Effector CD4-positive, alpha-beta T cell (primary cell): ENCODE results near the gene FAM219A.
"Not testable (repeated sequence)": the region's sequence is repeated elsewhere in the genome, so short reads cannot be mapped to it uniquely, and the experiment has no call there.

Source experiments
- DNase-seq: peaks from one replicate; pipeline ENCODE4 v3.0.0-alpha.2; 2020

Gene FAM219A

DNA sequence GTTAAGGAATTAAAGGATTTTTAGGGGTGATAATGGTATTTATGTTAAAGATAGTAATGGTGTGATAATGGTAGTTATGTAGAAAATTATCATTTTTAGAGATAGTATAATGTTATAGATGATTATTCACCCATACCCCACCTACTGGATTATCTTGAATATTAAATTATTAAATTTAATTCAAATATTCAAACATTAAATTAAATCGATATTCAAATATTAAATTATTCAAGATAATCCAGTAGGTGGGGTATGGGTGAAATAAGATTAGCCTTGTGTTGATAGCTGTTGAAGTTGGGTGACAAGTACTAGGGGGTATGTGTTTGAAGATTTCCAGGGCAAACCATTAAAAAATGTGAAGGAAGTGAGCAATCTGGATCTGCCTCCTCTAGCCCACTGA, 15.6 kb downstream of the FAM219A start:
- no peak for DNase-seq

DNA sequence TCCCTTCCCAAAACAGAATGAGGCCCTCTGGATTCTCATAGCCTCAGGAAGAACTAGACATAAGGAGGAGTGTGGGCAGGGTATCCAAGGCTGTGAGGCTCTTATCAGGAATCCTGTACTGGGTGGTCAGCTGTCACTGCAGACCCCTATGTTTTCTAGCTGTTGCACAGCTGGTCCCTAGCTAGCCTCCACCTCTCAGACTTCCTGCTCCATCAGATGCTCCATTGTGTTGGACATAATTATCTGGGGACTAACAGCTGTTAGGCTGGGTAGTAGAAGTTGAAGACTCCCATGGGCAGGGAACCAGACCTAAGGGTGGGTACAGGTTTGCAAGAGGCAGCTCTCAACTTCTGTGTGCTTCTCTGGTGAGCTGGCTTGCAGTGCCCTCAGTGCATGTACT, 18.4 kb downstream of the FAM219A start:
- no peak for DNase-seq

- DNase-seq: not testable (repeated sequence)
Measured at GRCh38 chr9:34438465-34438864, 19.9 kb downstream of the FAM219A start.

DNA sequence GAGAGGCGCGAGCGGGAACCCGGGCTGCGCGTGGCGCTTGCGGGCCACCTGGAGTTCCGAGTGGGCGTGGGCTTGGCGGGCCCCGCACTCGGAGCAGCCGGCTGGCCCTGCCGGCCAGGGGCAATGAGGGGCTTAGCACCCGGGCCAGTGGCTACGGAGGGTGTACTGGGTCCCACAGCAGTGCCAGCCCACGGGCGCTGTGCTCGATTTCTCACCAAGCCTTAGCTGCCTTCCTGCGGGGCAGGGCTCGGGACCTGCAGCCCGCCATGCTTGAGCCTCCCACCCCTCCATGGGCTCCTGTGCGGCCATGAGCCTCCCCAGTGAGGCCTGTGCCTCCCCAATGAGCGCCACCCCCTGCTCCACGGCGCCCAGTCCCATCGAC, 20.5 kb downstream of the FAM219A start:
- not testable (repeated sequence) for DNase-seq

- peak; percentile 47 for DNase-seq
Measured at GRCh38 chr9:34437006-34437925, 21.1 kb downstream of the FAM219A start.

- no peak for DNase-seq
Measured at GRCh38 chr9:34431667-34432066, 26.7 kb downstream of the FAM219A start.

- no peak for DNase-seq
Measured at GRCh38 chr9:34430843-34431437, 27.4 kb downstream of the FAM219A start.

GRCh38 chr9:34428325-34428958, 29.9 kb downstream of the FAM219A start:
- DNase-seq: no peak

GRCh38 chr9:34426347-34427074, 31.9 kb downstream of the FAM219A start:
- no peak for DNase-seq

DNA sequence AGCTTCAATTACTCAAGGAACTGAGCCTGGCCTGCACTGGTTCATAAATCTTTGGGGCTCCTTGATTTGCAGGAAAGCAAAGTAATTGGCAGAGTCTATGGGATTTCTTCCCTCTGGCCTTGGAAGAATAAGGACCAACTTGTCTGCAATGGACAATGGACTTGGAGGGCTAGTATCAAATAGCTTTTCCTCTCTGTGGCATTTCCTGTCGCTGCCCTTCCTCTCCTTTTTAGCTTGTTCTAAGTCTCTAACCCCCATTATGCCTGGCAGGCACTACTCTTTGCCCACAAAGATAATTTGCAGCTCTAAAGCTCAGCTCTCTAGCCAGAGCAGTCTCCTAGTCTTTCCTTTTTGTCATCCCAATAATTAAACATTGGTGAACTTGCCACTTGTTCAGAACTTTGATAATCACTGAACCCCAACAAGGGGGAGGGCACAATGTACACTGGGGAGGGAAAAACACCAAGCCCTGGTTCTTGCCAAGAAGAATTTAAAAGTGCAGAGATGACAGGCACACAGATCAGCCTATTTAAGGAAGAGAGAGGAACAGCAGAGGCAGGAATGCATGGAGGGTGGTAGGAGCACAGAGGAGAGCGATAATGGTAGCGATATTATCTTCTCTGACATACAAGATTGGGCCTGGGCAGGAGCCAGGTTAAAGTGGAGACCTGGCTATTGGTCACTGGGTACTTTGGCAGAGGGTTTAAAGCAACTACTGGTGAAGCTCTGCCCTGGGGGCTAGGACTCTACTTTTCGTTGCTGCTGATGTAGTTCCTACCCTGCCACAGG, 38.5 kb downstream of the FAM219A start:
- DNase-seq: no peak

- DNase-seq: no peak
Measured at GRCh38 chr9:34417734-34418133, 40.6 kb downstream of the FAM219A start.

DNA sequence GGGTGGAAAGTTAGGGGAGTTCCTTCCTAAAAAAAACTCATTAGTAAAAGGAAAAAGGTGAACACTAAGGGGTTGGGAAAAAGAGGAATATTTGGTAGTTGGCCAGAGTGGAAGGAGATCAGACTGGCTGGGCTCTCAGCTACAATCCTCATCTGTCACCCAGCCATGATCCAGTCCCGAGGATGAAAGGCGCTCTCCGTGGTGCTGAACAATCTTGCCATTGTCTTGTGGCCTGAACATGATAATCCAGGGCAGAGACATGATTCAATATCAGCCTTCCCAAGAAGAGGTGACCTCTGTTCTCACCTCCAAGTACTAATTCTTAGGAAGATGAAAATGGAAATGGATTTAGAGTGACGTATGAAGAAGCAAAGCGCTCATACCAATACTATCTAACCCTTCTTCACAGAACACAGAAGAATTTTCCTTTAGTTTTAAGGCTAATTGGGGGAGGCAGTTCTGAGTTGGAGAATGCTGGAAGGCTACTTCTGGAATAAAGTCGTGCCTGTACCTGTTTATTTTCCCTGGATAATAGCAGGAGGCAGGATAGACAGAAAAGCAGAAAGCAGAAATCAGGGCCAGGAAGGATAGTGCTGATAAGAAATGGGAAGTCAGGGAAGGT, 45.0 kb downstream of the FAM219A start:
- DNase-seq: no peak

DNA sequence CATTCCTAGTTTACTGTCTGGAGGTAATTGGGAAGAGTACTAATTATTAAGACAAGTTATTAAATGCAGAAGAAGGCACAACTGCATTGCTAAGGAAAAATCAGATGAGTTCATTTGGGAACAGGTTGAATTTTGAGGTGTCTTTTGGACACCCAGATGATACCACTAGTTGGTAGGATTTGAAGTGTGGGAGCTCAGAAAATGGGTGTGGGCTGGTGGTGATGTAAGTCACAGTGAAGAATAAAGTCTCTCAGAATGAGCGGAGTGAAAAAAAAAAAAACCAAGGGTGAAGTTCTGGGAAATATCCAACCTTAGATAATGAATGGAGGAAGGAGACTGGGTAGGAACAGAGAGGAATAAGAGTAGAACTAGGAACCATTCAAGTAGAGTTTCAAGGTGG, 46.0 kb downstream of the FAM219A start:
- no peak for DNase-seq

- no peak for DNase-seq
Measured at GRCh38 chr9:34409154-34409553, 49.2 kb downstream of the FAM219A start.

DNA sequence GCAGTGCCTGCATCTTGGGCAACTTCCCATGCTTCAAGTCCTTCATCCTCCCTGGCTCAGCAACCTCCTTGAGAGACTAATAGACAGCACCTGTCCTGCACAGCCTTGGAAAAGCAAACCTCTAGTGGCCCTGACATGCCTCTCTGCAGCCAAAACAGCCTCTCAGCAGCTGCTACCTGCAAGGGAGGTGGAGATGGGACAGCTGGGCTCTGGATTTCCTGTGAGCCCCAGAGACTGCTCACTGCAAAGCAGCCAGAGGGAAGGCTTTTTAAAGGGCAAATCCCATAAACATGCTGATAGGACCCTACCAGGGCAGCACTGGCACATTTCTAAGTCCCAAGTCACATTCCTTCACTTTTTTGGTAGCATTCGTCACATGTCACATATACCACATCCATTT, 50.2 kb downstream of the FAM219A start:
- no peak for DNase-seq

DNA sequence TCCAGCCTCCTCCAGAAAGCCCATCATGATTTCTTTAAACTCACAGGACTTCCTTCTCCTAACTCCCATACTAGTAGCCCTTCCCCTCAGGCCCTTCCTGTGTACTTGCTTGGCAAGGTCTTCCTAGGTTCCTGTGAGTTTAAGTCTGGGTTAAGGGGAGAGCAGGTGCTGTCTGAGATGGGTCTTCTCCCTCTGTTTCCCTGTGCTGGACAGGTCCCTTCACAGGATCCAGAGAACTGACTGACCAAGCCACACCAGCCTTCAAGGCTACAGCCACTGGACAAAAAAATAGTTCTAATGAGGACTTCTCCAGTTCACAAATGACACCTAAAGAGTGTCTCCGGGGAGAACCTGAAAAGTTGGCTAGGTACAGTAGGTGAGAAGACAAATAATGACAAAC, 52.2 kb downstream of the FAM219A start:
- DNase-seq: no peak

DNA sequence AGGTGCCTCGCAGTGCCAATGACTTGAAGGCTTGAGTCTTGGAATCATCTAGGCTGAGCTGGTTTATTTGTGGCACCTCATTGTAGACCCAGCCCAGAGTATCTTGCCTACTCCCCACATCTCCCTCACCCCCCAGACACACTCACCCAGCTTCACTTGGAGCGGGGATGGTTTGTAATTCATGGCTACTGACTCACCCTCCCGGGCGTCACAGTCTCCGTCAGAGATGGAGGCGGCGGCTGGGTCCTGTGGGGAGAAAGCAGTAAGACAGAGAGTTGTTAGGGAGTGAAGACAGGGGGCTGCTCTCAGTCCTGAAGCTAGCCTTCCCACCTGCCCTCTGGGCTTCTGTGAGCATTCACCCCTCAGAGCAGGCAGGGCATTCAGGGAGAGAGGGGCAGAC, 52.7 kb downstream of the FAM219A start:
- no peak for DNase-seq

- DNase-seq: peak; percentile 35
Measured at GRCh38 chr9:34403554-34404380, 54.6 kb downstream of the FAM219A start.

GRCh38 chr9:34400686-34401602, 57.4 kb downstream of the FAM219A start:
- DNase-seq: no peak

GRCh38 chr9:34400275-34400674, 58.1 kb downstream of the FAM219A start:
- DNase-seq: no peak
